Activated CD4-positive, alpha-beta T cell treated with anti-CD3 and anti-CD28 coated beads for 1 hour (primary cell): ENCODE measurements around the gene SHISA8.

Source experiments
- DNase-seq: peaks from one replicate; pipeline ENCODE4 v3.0.0-alpha.2; 2020

The SHISA8 gene

DNA sequence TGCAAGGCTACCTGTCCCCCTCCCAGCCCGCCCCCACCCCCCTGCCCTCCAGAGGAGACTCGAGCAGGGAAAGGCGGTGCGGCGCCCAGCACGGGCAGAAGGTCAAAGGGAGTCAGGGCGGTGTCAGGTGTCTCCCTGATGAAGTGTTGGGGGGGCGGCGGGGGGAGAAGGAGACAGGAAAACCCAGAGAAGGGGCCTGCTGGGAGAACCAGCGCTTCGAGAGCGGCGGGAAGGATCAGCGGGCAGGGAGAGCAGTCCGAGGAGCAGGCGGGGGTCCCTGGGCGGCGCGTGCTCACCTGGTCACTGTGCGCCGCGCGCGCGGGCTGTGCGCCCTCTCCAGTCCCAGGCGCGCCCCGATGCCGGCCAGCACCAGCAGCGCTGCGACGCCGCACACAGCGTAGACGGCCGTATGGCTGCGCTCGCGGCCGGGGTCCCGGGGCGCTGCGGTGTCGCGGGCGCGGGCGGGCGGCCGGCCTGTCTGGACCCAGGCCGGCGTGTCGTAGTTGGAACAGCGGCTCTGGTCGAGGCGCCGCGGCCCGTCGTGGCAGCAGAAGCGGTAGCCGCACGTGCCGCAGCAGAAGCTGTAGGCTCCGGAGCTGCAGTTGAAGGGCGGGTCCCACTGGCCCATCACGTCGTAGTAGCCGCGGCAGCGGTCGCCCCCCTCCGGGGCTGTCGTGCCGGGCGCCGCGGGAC is 886 bp downstream of the SHISA8 start:
- DNase-seq = no peak

GRCh38 chr22:41913040-41913719 is 1.7 kb downstream of the SHISA8 start:
- no peak for DNase-seq

DNA sequence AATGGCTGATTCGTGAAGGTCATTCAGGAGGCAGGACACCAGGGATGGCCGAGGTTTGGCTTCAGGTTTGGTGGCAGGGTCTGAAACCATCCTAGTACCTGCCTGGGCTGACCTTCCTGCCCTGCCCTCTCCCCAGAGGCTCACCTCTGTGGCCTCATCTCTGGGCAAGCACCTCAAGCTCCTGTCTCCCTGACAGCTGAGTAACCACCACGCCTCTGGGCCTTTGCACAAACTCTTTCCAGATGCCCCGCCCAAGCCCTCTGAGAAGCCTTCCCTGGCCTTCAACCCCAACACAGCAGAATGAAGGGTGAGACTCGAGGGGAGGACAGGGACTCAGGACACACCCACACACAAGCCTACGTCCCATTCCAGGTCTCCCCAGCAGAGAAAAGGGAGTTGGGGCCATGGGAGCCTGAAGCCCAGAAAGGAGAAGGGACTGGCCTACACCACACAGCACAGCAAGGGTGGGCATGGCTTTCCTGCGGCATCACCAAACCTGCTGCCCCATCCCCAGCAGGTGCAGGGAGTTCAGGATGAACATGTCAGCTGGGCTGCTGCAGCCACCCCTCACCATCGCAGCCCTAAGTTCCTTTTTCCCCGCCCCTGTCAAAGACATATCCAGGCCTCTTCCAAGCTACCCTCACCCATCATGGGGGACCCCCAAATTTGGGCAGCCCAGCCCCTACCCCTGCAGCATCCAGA is 2.4 kb downstream of the SHISA8 start:
- no peak for DNase-seq

GRCh38 chr22:41911001-41911611 is 3.8 kb downstream of the SHISA8 start:
- no peak for DNase-seq

DNA sequence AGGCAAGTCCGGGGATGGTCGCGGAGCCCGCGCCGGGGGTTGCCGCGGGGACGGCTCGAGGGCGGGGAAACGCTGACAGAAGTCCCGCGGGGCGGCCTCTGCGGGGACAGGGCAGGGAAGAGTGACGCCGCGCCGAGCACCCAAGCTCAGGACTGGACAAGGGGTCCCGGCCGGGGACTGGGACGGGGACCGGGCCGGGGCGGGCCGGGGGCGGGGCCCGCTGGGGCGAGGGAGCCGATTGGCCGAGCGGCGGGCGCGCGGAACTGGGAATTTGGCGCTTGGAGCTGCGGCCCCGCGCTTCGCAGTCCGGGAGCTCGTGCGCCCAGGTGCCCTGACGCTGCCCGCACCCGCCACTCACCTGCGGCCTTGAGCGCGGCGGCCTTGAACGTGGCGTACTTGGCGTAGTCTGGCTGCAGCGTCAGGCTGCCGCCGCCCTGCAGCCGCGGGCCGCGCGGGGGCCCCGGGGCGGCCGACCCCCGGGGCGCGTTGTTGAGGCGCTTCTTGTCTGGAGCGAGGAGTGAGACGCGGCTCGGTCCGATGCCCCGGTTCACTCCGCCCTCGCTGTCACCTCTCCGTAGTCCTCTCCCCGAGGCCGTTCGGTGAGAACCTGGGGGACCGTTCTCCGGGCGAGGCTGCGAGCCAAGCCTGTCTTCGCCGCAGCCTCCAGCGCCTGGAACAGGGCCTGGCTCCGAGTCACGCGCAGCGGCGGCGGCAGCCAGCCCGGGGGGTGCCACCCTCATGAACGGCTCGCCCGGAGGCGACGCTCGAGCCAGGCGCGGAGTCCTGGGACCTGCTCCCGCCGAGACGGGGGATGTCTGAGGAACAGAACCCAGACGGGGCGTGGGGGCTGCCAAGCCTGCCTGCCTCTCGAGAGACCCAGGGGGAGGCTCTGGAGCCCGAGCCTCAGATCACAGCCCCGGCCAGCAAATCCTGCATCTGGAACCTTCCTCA is 4.5 kb downstream of the SHISA8 start:
- no peak for DNase-seq

DNA sequence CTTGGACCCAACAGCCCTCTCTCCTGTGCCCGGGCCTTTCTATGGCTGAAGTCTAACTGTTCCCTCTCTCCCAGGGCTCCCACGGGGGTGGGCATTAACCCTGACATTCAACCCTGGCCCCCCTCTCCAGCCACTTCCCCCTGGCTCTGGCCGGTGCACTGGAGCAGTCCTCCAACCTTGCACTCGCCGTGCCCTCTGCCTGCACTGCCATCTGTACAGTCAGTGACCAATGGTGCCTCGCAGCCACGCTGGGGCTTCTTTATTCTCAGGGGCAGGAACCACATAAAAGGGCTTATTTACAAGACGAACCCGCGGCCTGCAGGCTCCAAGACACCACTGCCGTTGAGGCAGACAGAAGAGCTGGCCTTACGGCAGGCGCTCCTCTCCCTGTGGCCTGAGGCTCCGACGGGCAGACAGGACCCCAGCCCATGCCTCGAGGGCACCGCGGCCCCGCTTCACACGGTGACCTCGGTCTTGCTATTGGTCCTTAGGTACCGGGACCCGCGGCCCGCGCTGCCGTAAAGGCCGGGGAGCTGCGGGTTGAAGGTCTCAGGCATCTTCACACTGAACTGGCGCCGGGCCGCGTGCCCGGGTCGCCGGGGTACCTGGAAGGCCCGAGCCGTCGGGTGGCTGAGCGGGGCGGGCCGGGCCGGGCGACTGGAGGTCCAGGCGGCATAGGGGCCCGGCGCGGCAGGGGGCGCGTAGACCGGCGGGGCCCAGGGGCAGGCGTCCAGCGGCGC is 5.4 kb downstream of the SHISA8 start:
- DNase-seq = no peak

DNA sequence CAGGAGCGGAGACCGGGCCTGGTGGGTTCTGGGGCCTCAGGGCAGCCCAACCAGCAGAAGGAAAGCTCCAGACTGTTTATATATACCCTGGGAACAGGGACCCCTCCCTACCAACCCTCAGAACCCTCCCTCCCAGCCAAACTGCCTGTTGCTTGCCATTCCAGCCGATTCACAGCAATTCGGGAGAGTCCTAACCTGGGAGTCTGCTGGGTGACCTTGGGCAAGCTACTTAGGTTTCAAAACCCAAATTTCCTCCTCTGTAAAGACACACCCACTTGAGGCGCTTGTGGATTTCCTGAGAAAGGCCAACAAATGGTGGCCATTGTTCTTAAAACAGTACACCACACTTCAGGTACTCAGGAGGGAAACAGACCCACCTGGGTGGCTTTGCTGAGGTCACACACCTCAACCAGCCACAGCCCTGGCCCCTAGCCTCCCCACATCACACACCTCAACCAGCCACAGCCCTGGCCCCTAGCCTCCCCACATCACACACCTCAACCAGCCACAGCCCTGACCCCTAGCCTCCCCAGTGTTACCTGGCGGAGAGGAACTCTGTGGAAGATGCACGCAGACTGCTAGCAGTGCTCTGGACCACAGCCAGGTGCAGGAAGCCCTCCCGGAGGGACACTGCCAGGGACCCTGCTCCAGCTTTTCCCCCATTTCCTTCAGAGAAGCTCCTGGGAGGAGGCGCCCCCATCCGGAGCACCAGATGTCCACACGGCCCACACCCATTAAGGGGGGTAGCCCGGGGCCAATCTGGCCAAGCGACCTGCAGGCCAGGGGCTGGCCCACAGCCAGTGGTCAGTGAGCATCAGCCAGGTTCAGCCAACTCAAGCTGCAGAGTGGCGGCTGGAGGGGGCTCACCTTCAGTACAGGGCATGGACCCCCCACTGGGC is 6.2 kb downstream of the SHISA8 start:
- DNase-seq = no peak

- no peak for DNase-seq
Measured at GRCh38 chr22:41907436-41908401, 7.2 kb downstream of the SHISA8 start.

GRCh38 chr22:41906822-41907221 is 8.1 kb downstream of the SHISA8 start:
- DNase-seq = no peak

GRCh38 chr22:41905411-41906202 is 9.3 kb downstream of the SHISA8 start:
- no peak for DNase-seq

DNA sequence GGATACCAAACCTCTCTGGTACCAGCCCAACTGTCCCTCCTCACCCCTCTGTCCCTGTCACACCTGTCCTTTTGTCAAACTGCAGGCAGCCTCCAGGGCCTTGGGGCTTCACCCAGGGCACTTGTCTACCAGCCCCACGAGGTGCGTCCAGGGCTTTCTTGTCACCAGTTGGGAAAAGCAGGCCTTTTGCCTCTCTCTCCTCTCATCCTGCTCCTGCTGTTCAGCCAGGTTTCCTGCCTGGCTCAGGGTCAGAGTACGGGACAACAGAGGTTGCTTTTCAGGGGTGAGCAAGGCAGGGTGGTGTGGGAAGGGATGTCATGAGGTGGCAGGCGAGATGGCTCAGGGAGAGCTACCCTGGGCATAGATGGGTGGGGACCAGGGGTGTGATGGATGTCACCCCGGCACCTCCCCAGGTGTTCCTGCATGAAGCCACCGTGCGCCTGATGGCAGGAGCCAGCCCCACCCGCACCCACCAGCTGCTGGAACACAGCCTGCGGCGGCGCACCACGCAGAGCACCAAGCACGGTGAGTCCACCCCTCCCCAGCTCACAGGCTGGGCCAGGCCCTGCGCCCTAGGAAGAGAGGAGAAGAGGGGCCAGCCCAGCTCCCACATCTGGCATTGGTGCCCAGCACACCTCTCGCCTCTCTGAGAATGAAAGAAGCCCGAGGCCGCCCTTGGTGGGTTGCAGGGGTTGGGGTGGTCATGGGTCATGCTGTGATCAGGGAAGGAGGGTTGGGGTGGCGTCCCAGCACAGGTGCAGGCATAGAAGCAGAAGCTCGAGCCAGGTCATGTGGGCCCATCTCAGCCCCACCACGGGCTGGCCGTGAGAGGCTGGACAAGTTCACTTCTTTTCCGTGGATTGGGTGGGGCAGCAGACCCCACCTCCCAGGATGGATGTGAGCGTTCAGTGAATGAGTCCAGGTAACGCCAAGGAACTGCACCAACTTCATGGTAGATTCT is 10.1 kb downstream of the SHISA8 start:
- DNase-seq = no peak

GRCh38 chr22:41902932-41903421 is 11.9 kb downstream of the SHISA8 start:
- DNase-seq = no peak

GRCh38 chr22:41902016-41902415 is 12.9 kb downstream of the SHISA8 start:
- no peak for DNase-seq

GRCh38 chr22:41900652-41901312 is 14.1 kb downstream of the SHISA8 start:
- no peak for DNase-seq

DNA sequence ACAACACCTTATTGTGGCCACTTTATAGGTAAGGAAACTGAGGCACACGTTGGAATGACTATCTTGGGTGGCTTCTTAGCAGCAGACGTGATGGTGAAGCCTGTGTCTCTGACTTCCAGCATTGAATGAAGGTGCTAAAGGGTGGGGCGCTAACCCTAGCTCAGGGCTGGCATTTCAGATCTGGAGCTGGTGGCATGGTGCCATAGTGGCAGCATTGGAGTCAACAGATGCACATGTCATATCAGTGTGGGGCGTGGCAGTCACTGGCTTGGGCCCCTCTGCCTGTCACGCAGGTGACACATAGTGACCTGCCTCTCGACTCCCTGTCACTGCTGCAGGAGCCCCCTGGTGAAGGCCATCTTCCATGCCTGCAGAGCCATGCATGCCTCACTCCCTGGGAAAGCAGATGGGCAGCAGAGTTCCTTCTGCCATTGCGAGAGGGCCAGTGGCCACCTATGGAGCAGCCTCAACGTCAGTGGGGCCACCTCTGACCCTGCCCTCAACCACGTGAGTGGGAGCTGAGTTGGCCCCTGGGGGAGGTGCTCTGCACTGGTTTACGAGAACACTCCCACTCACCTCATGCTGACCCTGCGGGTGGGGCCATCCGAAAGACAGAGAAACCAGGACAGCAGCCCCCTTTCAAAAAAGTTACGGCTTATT is 14.8 kb downstream of the SHISA8 start:
- no peak for DNase-seq

DNA sequence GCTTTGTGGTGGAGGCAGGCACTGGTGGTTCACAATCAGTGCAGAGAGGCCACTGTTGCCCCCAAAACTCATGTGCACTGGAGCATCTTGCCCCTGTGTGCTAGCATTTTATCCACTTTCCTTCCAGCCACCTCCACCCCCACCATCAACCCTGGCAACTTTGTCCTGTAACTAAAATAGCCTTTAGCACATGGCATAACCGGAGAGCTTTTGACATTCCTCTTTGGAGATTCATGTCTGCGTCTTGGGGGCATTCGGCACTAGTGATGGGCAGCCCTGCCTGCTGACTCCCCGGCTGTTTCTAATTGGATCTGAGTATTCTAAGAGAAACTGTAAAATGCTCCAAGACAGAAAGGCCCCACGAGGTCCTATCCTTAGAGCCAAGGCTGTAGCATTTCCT is 15.8 kb downstream of the SHISA8 start:
- no peak for DNase-seq
